ENCODE data around the gene GRIK1. TPM values are rescaled to one million over a fixed set of nuclear protein-coding genes. Genes with fewer than 3 reads are reported as not detected.

GRIK1 gene
- total RNA-seq, 1 donor: not detected

DNA sequence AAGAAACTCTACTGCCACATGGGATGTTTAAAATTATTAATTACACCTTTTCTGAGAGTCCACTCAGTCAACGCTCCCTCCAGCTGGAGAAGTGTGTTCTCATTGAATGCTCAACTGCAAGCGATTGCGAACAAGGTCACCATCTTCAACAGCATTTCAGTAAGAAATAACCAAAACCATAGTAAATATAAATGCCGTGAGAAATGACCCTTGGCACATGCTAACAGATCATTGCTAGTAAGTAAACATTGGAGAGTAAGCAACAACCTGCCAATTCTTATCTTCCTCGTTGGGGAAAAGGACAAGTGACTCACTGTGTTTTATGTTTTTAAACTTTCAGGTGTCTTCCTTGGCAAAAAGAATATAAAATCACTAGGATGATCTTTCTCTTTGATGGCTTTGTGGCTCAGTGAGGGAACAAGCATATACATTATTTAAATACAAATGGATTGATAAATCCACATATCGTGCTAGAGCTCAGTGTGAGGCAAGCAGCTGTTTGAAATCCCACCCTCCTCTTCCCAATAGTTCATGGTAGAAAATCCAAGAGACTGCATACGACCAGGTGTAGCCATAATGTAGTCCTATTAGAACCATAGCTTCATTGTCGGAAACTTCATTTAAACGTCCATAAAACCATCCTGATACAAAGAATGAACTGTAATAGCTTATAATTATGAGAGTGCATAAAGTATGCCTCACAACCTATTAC is 214.6 kb downstream of the GRIK1 start:
- no peak for DNase-seq (ENCODE audit: low read depth in 2 of 3, low spot score in 2 of 3)

- no peak for DNase-seq (ENCODE audit: low read depth in 2 of 3, low spot score in 2 of 3)
Observed at GRCh38 chr21:29721964-29722363, 217.8 kb downstream of the GRIK1 start.

DNA sequence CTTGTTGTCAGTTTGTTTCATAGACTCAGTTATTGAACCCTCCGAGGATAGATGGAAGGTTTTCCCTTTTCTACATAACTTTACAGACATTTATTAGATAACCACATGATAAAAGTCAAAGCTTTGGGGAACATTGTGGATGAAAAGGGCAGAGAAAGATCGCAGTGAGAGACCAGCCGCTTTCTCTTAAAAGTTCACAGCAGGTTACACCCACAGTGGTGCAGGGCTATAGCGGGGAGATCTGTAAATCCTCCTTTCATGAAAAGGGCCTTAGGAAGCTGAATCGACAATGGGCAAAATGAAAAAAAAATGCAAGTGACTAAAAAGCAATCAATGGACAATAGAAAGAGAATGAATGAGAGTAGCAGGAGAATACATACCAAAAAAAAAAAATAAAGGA is 218.6 kb downstream of the GRIK1 start:
- DNase-seq (ENCODE audit: low read depth in 2 of 3, low spot score in 2 of 3): no peak

DNA sequence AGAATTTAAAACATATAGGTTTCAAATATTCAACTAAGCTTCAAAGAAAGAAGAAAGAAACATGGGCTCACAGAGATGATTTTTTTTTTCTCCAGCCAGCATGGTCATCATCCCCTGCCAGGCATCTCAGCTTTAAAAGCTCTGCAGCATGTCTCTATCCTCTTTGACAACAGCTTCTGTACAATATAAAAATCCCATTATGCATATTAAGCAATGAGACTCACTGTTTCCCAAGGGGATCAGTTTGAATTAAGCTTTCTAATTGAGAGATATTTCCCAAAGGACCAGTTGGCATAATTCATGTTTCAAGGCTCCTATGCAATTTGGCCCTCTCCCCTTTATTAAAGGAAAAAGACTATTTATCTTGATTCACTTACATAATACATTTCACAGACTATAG is 220.3 kb downstream of the GRIK1 start:
- DNase-seq (ENCODE audit: low read depth in 2 of 3, low spot score in 2 of 3): no peak

- no peak for DNase-seq (ENCODE audit: low read depth in 2 of 3, low spot score in 2 of 3)
Observed at GRCh38 chr21:29718081-29718815, 221.5 kb downstream of the GRIK1 start.

GRCh38 chr21:29717659-29718058 is 222.1 kb downstream of the GRIK1 start:
- DNase-seq (ENCODE audit: low read depth in 2 of 3, low spot score in 2 of 3): no peak

- DNase-seq (ENCODE audit: low read depth in 2 of 3, low spot score in 2 of 3): no peak
Observed at GRCh38 chr21:29716753-29717152, 223.0 kb downstream of the GRIK1 start.

DNA sequence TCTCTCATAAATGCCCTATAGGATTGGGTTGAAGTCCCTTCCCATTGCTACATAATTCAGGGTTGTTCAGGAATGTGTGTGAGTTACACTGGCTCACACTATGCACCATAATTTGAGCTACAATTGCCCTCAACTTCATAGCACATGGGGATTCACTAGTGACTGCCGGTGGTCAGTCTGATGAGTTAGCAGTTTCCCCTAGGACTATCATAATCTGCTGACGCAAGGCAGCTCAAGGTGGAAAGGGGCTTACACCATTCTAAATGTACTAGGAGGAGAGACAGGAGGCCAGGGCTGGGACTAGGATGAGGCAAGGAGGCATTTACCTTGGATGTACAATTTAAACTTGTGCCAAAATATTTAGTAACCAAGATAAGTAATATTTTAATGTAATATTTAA is 224.7 kb downstream of the GRIK1 start:
- DNase-seq (ENCODE audit: low read depth in 2 of 3, low spot score in 2 of 3): no peak

DNA sequence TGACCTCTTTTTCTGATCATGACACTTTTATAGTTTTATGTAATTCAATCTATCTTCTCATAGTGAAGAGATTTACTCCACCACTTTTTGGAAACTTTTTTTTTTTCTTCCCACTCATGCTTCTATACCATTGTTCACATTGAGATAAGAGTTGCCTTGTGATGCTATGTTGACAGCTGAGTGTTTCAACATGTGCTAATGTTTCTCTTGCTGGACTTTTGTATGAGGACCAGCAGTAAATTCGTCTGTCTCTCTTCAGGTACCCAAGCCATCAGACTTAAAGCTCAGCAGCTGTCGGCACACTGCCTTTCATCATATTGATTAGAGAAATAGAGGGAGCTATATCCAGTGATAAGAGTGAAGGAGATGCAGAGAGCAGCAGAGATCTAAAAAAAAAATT is 227.0 kb downstream of the GRIK1 start:
- DNase-seq (ENCODE audit: low read depth in 2 of 3, low spot score in 2 of 3): no peak

DNA sequence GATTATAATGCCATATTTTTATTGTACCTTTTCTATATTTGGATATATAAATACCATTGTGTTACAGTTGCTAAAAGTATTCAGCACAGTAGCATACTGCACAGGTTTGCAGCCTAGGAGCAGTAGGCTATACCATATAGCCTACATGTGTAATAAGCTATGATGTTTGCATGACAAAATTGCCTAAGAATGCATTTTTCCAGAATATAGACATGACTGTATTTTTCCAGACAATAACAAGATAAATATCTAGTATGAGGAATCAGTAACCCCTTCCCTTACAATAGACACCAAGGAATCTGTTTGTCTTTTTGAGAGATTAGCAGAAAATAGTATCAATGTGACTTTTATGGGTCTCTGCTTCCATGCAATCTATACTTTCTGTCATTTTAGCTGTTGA is 228.6 kb downstream of the GRIK1 start:
- no peak for DNase-seq (ENCODE audit: low read depth in 2 of 3, low spot score in 2 of 3)

DNA sequence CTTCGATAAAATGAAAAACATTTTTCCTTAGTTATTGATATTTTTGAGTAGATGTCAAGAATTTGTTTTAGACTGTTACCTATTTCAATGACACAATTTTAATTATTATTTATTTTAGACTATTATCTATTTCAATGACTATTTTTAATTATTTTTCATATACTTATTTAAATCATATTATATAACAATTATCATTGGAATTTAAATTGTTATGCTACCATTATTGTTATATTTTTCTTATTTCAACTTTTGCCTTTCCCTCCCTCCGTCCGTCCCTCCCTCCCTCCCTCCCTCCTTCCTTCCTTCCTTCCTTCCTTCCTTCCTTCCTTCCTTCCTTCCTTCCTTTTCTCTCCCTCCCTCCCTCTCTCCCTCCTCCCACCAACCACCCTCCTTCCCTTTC is 229.3 kb downstream of the GRIK1 start:
- no peak for DNase-seq (ENCODE audit: low read depth in 2 of 3, low spot score in 2 of 3)

- no peak for DNase-seq (ENCODE audit: low read depth in 2 of 3, low spot score in 2 of 3)
Observed at GRCh38 chr21:29708401-29708800, 231.4 kb downstream of the GRIK1 start.

- DNase-seq (ENCODE audit: low read depth in 2 of 3, low spot score in 2 of 3): no peak
Observed at GRCh38 chr21:29704719-29705118, 235.1 kb downstream of the GRIK1 start.

GRCh38 chr21:29701676-29702075 is 238.1 kb downstream of the GRIK1 start:
- no peak for DNase-seq (ENCODE audit: low read depth in 2 of 3, low spot score in 2 of 3)

DNA sequence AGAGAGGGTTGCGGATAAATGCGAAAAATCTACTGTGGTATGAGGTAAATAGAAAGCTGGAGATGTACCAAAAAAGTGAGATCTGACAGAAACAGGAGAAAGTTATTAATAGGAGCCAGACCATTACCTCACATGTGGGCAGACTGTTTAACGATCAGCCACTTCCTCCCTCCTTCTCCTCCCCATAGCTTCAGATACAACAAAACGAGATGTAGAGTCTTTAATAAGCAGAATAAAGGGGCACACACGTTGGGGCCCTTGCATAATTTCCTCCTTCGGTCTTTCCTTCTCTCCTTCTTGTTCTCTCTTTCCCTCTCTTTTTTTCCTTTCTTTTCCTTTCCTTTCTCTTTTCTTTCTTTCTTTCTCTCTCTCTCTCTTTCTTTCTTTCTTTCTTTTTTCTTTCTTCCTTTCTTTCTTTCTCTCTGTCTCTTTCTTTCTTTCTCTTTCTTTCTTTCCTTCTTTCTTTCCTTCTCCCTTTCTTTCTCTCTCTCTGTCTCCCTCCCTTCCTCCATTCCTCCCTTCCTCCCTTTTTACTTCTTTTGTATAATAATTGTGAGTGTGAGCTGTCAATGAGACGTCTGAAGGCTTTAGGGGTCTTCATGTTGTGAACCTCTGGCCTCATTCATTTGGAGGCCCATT is 242.1 kb downstream of the GRIK1 start:
- peak in 1 of 3 donors; percentile 5 for DNase-seq (ENCODE audit: low read depth in 2 of 3, low spot score in 2 of 3)

DNA sequence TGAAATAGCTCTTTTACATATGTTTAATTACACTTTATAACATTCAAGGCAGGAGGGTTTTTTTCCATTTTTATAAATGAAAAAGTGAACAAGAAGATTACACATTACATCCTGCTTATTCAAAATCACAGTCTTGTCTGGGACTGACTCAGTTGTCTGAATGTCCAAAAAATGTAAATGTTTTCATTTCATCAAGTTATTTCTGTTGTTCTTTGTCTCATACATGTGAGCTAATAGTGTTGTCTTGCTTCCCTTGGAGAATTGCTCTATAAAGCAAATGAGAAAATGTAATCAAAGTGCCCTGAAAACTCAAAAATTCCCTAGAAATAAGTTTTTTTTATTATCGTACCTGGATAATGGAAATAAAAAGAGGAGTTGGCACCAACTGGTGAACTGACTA is 242.9 kb downstream of the GRIK1 start:
- DNase-seq (ENCODE audit: low read depth in 2 of 3, low spot score in 2 of 3): no peak

GRCh38 chr21:29691616-29692491 is 247.9 kb downstream of the GRIK1 start:
- no peak for DNase-seq (ENCODE audit: low read depth in 2 of 3, low spot score in 2 of 3)

DNA sequence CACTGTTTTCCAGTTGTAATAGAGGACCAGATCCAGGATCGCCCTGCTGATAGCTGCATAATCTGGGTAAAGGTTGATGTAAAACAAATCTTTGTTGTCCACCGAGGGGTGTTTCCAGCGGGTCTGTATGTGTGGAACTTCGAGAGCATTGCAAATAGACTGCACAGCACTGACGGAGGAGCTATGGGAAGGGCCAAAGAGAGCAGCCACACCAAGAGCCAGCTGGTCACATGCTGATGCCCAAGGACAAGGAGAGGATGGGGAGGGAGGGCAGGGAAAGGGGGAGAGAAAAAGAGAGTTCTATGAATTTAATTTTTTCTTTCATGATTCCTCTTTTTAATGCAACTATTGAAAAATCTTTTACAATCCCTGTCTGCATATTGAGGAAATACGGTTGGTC is 250.0 kb downstream of the GRIK1 start:
- no peak for DNase-seq (ENCODE audit: low read depth in 2 of 3, low spot score in 2 of 3)

- DNase-seq (ENCODE audit: low read depth in 2 of 3, low spot score in 2 of 3): no peak
Observed at GRCh38 chr21:29684106-29684505, 255.7 kb downstream of the GRIK1 start.

DNA sequence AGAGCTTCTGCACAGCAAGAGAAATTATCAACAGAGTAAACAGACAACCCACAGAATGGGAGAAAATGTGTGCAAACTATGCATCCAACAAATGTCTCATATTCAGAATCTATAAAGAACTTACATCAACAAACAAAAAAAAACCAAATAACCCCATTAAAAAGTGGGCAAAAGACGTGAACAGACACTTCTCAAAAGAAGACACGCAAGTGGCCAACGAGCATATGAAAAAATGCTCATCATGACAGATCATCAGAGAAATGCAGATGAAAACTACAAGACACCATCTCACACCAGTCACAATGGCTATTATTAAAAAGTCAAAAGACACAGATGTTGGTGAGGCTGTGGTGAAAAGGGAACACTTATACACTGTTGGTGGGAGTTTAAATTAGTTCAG is 257.0 kb downstream of the GRIK1 start:
- DNase-seq (ENCODE audit: low read depth in 2 of 3, low spot score in 2 of 3): no peak

DNA sequence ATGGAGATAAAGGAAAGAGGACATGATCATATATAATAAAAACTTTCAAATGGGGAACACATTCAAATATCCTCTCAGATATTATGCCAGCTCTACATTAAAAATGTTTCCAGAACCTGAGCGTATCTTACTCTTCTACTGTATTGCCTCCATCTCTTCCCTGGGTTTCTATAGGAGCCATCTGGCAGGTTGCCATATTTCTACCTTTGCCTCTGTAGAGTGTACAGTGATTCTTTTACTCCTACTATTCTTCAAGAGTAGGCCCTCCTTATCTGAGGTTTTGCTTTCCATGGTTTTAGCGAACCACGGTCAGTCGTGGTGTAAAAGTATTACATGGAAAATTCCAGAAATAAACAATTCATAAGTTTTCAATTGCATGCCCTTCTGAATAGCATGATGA is 259.5 kb downstream of the GRIK1 start:
- no peak for DNase-seq (ENCODE audit: low read depth in 2 of 3, low spot score in 2 of 3)

Measured in hematopoietic multipotent progenitor cell (in vitro differentiated cells).